Activated CD4-positive, alpha-beta T cell treated with anti-CD3 and anti-CD28 coated beads for 1 hour (primary cell): Measurements from ENCODE around the gene GINS2.

Experiments
- DNase-seq: peaks from one replicate; pipeline ENCODE4 v3.0.0-alpha.2; 2020

GINS2 gene

GRCh38 chr16:85665373-85665740, 23.4 kb downstream of the GINS2 start:
- DNase-seq = no peak

GRCh38 chr16:85664580-85665372, 24.0 kb downstream of the GINS2 start:
- no peak for DNase-seq

- DNase-seq = no peak
These were observed 24.8 kb downstream of the GINS2 start for GRCh38 chr16:85663891-85664321.

- DNase-seq = no peak
These were observed 25.6 kb downstream of the GINS2 start for GRCh38 chr16:85662976-85663830.

- DNase-seq = no peak
These were observed 26.3 kb downstream of the GINS2 start for GRCh38 chr16:85662482-85662812.

GRCh38 chr16:85661740-85662481, 26.8 kb downstream of the GINS2 start:
- no peak for DNase-seq

GRCh38 chr16:85660843-85661739, 27.7 kb downstream of the GINS2 start:
- DNase-seq = no peak

GRCh38 chr16:85659805-85660511, 28.8 kb downstream of the GINS2 start:
- DNase-seq = peak; percentile 40

- no peak for DNase-seq
These were observed 29.4 kb downstream of the GINS2 start for GRCh38 chr16:85659336-85659735.

- no peak for DNase-seq
These were observed 30.0 kb downstream of the GINS2 start for GRCh38 chr16:85658504-85659326.

GRCh38 chr16:85657996-85658395, 30.8 kb downstream of the GINS2 start:
- no peak for DNase-seq

- DNase-seq = no peak
These were observed 31.5 kb downstream of the GINS2 start for GRCh38 chr16:85657267-85657650.

- DNase-seq = no peak
These were observed 32.1 kb downstream of the GINS2 start for GRCh38 chr16:85656351-85657266.

- DNase-seq = no peak
These were observed 33.3 kb downstream of the GINS2 start for GRCh38 chr16:85655216-85656129.

GRCh38 chr16:85654251-85655095, 34.3 kb downstream of the GINS2 start:
- DNase-seq = no peak

GRCh38 chr16:85653290-85653891, 35.4 kb downstream of the GINS2 start:
- DNase-seq = no peak
